HG02943 (cell line): ENCODE measurements around the gene EIF2D.

Experiments used
- ATAC-seq: cut with Tn5 transposase; IDR thresholded peaks from one replicate; pipeline ENCODE4 v1.9.1; 2021; ENCODE audit warnings: mild to moderate bottlenecking, low read depth, moderate library complexity; ENCODE audit not compliant: unreplicated experiment

EIF2D gene

DNA sequence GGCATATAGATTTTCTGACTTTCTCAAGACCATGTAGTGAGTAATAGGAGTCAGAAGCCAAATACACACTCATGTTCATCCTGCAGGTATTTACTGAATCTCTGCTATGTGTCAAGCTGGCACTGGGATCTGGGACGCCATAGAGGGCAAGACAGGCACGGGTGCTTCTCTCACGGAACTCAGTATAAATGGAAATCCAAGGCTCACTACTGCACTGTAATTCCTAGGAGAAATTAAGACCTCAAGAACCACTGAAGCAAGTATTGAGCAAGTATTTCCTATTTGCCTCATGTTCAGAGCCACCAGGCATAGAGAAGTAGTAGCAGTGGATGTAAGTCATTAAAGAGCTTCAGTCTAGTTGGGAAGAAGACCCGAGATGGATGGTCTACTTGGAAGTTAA, 38.9 kb downstream of the EIF2D start:
- no peak for ATAC-seq

DNA sequence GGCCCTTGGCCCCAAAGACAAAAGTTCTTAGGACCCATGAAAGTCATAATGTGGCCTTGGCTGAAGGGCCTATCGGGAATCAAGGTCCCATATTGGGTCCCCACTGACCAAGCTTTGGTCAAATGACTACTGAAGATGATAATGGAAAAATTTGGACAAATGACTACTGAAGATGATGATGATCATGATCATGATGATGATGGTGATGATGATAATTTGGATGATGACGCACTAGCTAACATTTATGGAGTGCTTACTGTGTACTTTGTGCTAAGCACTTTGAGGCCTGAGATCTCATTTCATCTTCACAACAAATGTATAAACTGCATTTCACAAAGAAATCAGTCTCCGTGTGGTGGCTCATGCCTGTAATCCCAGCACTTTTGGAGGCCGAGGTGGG, 39.4 kb downstream of the EIF2D start:
- no peak for ATAC-seq

DNA sequence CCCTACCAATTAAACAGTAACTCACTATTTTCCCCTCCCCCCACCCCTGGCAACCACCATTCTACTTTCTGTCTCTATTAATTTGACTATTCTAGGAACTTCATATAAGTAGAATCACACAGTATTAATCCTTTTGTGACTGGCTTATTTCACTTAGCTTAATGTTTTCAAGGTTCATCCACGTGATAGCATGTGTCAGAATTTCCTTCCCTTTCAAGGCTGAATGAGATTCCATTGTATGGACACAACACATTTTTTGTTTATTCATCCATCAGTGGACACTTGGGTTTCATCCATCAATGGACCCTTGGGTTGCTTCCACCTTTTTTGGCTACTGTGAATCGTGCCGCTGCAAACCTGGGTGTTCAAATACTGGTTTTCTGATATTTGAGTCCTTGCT, 41.7 kb downstream of the EIF2D start:
- ATAC-seq: no peak

- ATAC-seq: no peak
Observed at GRCh38 chr1:206569556-206569955, 42.7 kb downstream of the EIF2D start.

DNA sequence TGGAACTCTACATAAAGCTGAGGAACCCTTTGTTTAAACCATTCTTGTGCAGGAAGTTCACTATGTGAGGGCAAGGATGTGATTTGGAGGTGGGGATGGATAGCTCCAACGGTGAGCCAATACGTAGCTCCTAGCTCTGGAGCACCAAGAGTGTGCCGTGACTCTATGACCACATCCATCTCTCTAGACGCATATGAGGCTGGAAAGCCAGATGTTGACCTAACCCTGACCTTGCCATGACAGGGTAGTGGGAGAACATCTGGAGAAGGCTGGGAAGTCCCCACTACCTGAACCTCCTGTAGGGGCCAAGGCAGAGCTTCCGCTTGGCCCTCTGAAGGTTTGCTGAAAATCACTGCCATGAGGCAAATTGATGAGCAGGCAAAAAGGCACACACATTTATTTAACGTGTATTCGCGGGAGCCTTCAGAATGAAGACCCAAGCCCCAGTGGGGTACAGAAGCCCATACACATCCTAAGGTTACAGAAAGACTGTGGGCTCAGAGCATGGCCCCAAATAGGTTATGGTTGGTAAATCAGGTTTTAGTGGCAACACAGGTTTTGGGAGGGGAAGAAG, 43.4 kb downstream of the EIF2D start:
- no peak for ATAC-seq

- ATAC-seq: no peak
Observed at GRCh38 chr1:206568256-206568655, 44.0 kb downstream of the EIF2D start.

GRCh38 chr1:206566999-206567398, 45.3 kb downstream of the EIF2D start:
- ATAC-seq: no peak

- ATAC-seq: no peak
Observed at GRCh38 chr1:206565995-206566394, 46.3 kb downstream of the EIF2D start.

- ATAC-seq: peak; percentile 31
Observed at GRCh38 chr1:206563367-206564207, 48.7 kb downstream of the EIF2D start.

DNA sequence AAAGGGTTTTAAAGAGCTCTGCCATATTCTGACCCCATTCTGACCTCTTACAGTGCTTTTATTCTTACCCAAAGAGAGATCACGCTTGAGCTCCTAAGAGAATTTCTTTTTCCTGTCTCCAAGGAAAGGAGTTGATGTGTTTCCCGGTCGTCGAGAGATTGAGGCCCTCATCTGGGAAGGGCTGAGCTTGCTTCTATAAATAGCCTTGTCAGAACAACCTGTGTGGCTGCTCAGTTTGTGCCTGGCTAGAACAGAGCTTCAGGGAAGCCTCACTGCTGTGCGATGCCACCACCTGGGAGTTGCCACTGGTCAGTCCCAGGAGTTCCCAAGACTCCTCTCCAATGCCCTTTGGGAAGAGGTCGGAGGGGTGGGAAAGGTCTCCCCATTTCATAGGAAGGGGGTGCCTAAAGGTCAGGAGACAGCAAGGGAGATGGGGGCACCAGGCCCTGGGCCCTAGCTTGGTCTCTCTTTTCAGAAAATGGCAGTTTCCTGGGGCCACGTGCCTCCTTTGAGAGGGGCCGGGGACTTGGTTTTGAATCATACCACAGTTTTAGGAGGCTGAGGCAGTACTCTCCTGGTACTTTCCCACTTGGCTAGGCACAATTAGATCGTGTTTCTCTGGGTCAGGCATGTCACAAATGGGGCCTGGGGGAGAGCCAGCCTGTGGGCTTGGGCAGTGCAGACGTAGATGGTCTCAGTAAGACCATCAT, 52.1 kb downstream of the EIF2D start:
- no peak for ATAC-seq

DNA sequence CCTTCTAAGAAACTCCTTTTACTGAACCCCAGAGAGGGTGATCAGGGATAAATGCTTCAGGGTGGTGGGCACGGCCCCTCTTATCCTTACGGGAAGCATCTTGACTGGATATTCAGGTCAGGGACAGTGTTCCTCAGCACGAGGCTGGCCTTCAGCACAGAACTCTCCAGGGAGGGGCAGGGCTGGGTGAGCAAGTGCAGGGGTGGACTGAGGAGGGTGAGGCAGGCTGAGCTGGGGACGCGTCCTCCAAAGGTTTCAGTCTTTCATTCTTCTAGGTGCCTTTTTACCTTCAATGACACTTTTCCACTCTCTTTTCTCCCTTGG, 52.6 kb downstream of the EIF2D start:
- ATAC-seq: no peak

DNA sequence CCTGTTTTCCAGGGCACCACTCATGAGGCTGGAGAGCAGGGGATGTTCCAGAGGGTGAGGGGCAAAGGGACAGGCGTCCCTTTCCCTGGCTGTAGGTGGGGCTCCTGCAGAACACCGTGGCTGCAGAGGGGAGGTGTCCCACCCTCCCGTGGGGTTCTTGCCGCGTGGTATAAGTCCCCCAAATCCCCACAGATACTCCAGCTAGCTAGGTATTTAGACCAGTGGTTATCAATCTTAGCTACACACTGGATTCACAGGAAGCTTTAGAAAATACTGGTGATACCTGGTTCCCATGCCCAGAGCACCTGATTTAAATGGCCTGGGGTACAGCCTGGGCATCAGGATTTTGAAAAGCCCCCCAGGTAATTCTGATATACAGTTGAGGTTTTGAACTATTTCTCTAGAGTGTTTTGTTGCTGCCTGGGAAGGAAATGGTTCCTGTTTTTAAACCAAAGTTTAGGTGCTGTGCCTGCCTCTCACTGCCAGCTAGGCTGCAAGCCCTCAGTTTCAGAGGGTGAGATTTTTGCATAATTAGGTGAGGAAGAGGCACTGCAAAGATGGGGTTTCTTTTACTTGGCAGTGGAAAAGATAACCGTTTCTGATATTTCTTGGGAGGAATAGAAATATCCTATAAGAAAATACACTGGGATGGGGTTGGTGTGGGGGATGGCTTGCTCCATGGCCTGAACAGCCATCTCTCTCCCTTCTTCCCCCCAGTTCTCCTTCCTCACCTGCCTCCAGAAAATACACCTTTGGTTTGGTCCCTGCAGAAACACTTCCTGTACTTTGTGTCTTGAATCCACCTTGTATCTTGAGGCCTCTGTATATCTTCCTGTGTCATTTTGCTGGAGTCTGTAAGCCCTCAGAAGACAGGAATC, 53.2 kb downstream of the EIF2D start:
- ATAC-seq: no peak

DNA sequence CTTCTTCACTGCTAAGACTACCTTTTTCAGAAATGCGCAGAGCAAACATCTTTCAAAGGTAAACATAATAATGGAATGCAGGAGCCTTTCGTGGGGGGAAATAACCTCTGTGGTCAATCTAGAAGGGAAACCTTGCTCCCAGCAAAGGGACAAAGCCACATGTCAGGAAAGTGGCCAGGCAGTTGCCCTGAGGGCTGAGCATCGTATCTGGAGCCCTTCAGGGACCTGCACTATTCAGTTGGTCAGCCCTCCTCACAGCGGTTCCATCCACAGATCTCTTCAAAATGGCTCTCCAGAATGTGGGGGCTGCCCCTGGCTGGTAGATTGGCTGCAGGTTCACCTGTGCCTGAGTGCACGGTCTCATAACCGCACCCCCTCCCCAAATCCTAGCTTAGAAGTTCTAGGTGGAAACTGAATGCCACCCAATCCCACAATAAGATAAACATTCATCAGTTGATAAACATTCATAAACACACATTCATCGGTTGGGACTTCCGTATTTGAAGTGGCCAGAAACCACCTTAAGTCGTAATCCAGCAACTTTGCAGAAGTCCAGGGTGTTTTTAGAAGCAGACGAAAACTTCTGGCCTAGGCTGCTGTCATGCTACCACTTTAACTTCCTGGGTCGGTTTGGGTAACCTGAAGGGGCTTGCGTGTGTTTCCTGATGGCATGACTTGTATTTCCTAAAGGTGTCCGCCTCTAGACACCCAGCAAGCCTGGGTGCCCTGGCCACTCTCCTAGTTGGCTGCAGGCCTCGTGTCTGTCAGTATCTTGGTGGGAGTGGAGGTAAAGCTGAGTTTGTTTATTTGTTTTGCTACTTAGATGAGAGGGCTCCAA, 54.4 kb downstream of the EIF2D start:
- no peak for ATAC-seq

GRCh38 chr1:206556750-206557635, 55.3 kb downstream of the EIF2D start:
- peak; percentile 44 for ATAC-seq

DNA sequence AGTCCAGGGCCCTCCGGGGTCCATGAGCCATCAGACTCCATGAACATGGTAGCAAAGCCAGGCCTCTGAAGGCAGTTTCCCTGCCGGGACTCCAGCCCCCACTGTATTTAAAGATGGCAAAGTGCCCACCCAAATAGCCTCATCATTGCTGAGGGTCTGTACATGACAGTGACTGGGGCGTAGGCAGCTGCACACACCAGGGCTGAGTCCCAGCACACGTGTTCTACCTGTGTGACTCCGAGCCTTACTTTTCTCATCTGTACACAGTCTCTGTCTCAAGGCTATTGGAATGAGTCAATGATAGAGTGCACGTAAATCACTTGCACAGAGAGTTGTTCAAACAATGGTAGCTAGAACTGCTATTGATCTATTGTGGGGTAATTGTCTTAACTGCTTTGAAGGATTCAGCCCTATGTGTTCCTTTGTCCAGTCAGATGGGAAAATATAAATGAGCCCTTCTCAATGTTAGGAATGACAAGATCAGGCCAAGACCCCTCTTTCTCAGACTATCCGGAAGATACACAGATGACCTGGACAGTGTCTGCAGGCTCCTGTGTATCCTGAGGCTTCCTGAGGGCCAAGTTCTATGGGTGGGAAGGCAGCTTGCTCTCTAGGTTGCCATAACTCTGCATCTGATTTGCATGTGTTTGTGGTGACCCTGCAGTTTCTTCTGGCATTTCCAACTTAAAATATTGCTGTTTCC, 56.1 kb downstream of the EIF2D start:
- ATAC-seq: peak; percentile 8

DNA sequence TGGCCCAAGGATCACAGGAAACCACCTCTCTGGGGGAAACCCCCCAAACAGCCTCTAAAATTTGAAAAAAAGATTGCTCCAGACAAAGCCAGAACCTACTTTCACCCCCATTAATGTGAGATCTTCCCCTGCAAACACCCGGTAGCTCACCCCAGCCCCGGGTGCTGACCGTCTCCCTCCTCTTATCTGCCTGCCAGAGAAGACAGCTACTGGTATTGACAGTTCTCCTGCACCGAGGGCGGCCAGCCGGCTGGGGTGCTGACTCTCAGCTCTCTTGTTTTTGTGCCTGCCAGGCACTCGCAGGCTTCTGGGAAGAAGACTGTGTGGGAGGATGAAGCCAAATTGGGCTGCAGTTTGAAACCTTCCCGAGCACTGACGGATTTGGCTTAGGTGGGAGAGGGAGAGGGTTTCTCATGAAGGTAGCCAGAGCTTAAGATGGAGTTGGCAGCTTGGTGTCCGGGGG, 56.8 kb downstream of the EIF2D start:
- no peak for ATAC-seq

DNA sequence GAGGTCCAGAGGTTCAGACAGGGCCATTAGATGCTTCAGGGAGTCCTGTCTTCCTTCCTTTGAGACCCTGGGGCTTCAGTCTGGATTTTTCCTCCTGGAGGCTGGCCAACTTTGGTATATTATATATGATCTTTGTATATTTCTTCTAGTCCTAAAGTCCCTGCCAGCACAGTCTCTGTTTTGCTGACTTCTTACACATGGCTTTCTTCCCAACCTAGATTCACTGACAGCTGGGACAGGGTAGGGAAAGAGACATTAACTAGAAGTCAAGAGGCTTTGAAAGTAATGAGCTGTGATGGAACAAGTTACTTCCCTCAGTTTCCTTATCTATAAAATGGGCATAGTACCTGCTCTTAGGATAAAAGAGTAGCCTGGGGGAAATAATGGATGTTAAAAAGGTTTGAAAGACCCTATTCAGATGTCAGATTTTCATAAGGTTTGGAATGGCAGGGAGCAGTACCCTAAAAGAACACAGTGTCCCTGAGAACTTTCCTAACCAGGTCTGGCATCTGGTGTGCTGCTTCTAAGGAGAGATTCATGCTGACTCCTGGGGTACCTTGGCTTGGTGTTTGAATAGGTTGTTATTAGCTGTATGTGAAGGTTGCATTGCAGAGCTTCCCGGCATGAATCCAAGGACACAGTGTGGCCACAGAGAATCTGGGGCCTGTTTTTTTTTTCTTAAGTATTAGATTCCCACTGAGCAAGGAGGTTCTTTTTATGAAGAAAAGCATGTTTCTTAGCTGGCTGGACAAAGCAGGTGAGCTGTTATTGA, 57.4 kb downstream of the EIF2D start:
- no peak for ATAC-seq

DNA sequence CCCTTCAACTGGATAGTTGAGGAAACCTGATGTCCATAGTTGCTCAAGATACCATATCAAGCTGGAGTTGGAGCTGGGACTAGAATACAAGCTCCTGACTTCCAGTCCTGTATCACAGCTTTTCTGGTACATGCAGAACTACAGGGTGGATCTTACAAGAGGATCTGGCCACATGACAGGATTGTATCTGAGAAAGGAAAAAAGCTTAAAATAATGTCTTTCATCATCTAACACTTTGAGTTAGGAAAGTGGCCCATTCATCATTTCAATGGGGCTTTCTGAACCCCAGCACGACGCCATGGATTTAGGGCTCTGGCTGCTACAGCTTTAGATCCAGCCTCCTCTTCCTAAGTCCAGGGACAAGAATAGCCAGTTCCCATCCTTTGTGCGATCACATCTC, 58.1 kb downstream of the EIF2D start:
- no peak for ATAC-seq
